OCI-LY7 (cell line): ENCODE data around the gene KIF20A. TPM values are rescaled to one million over a fixed set of nuclear protein-coding genes. Genes with fewer than 3 reads are reported as not detected.
A peak's percentile ranks its signal among the peaks of the same experiment; 100 is the strongest.

ENCODE experiments used
- BruUV-seq: library from RNA; stranded (reverse); fragments of 400-500 nt; replicated peaks from 2 replicates; lab custom pipeline; 2021; lab: Mats Ljungman, UMichigan
- CTCF ChIA-PET: fragments of 300-600 bp; sonication (Branson Sonifier 250); formaldehyde crosslinking; loops from one replicate; lab custom pipeline; 2022; ENCODE audit warnings: antibody characterized with exemption; ENCODE audit not compliant: unreplicated experiment; lab: Charles Lee
- POLR2A ChIA-PET: fragments of 300-600 bp; sonication (Branson Sonifier 250); formaldehyde crosslinking; loops from one replicate; lab custom pipeline; 2022; ENCODE audit warnings: antibody characterized with exemption; lab: Charles Lee
- DNase-seq: peaks from one replicate; pipeline ENCODE4 v3.0.0-alpha.2; 2015; ENCODE audit warnings: low spot score
- H2AFZ ChIP-seq: fragments of 200-600 bp; sonication (generic), shearing (Covaris generic); 2 replicates; pipeline ENCODE4 v1.6.1; 2014; ENCODE audit warnings: mild to moderate bottlenecking, antibody characterized with exemption, low read length, moderate library complexity
- H3K27ac ChIP-seq: fragments of 200-600 bp; sonication (generic); 2 replicates; pipeline ENCODE4 v1.5.1; 2014; ENCODE audit warnings: mixed run types, low read depth, mild to moderate bottlenecking, moderate library complexity, low read length, inconsistent platforms; ENCODE audit not compliant: poor library complexity, severe bottlenecking
- H3K36me3 ChIP-seq: fragments of 200-600 bp; sonication (generic); 2 replicates; pipeline ENCODE4 v1.6.1; 2014; ENCODE audit warnings: mild to moderate bottlenecking, antibody characterized with exemption, low read length, moderate library complexity, mixed read lengths; ENCODE audit not compliant: insufficient read depth
- H3K4me1 ChIP-seq: fragments of 200-600 bp; sonication (generic); 2 replicates; pipeline ENCODE4 v1.5.1; 2014; ENCODE audit warnings: mild to moderate bottlenecking, low read length; ENCODE audit not compliant: insufficient read depth, poor library complexity, severe bottlenecking
- H3K4me2 ChIP-seq: fragments of 200-600 bp; sonication (generic); 2 replicates; pipeline ENCODE4 v1.6.1; 2014; ENCODE audit warnings: mild to moderate bottlenecking, low read length
- H3K4me3 ChIP-seq: fragments of 200-600 bp; sonication (generic); 2 replicates; pipeline ENCODE4 v1.5.1; 2014; ENCODE audit warnings: mild to moderate bottlenecking, low read depth, low read length; ENCODE audit not compliant: poor library complexity, severe bottlenecking
- H3K79me2 ChIP-seq: fragments of 200-600 bp; sonication (generic); 2 replicates; pipeline ENCODE4 v1.6.1; 2016; ENCODE audit warnings: low read depth, mild to moderate bottlenecking, low read length, moderate library complexity, mixed read lengths; ENCODE audit not compliant: insufficient read depth
- H3K9me2 ChIP-seq: fragments of 200-600 bp; sonication (generic); 2 replicates; pipeline ENCODE4 v1.6.1; 2016; ENCODE audit warnings: mild to moderate bottlenecking, low read length, mixed read lengths; ENCODE audit not compliant: insufficient read depth
- H3K9me3 ChIP-seq: fragments of 200-600 bp; sonication (generic); 2 replicates; pipeline ENCODE4 v1.6.1; 2014; ENCODE audit warnings: mild to moderate bottlenecking, mixed run types, low read length, mixed read lengths
- H4K20me1 ChIP-seq: fragments of 200-600 bp; sonication (generic); 2 replicates; pipeline ENCODE4 v1.6.1; 2014; ENCODE audit warnings: mild to moderate bottlenecking, antibody characterized with exemption, low read length, moderate library complexity, mixed read lengths; ENCODE audit not compliant: insufficient read depth
- CTCF ChIP-seq: fragments of 200-600 bp; sonication (generic); conservative IDR thresholded peaks from 2 replicates; pipeline ENCODE4 v1.5.1; 2014; ENCODE audit warnings: mild to moderate bottlenecking, antibody characterized with exemption, low read length, moderate library complexity, mixed read lengths
- EZH2phosphoT487 ChIP-seq: fragments of 200-600 bp; sonication (generic); IDR thresholded peaks from 2 replicates; pipeline ENCODE4 v1.6.1; 2018; ENCODE audit warnings: low read depth, borderline replicate concordance, mild to moderate bottlenecking, mixed run types, antibody characterized with exemption, low read length, moderate library complexity, mixed read lengths
- intact Hi-C: fragments of 100-400 bp; cut with micrococcal nuclease; formaldehyde crosslinking; loops from one replicate; pipeline ENCODE4 v1.10.0; 2022; ENCODE audit not compliant: unreplicated experiment
- total RNA-seq, 2 experiments: library from RNA; depleted of rRNA in 1 of 2; stranded (reverse); fragments of >200 nt in 1 of 2; shearing (Covaris generic) in 1 of 2; gene quantifications; 2 replicates each; pipeline ENCODE4 v1.2.3, GENCODE V29; 2014 to 2022

The KIF20A gene
- total RNA-seq, 2 experiments from 2014 or later, result 63.1 to 65.1 TPM

- ChIA-PET POLR2A (interaction anchor here (0.6 to 2.8 kb wide), 14 partner anchors 9 to 425 kb away, joined by 3 to 13 read pairs (median 4); partner anchors contain the start of gene KDM3B), CTCF (interaction anchor here (0.8 kb wide), 1 partner anchor 174 kb away, joined by 3 read pairs; no protein-coding TSS in a partner anchor)
- BruUV-seq, result TSS peak; percentile 84
- Histone ChIP-seq H3K79me2 (peaks cover 58% of the 10 kb centered on the region), H3K4me3 (peak overlapping the region; percentile 88), H3K9me3 (no peaks in the 10 kb centered on the region), H3K9me2 (no peaks in the 10 kb centered on the region), H4K20me1 (peaks cover 13% of the 10 kb centered on the region; the same call in 1 of the 2 replicates), H3K27ac (peak overlapping the region; percentile 76), H2AFZ (peak overlapping the region; percentile 88), H3K4me1 (peaks cover 17% of the 10 kb centered on the region), H3K36me3 (peaks cover 63% of the 10 kb centered on the region), H3K4me2 (peak overlapping the region; percentile 83)
- DNase-seq, result peak; percentile 49
- intact Hi-C loops, result loop anchor here (1.0 to 5.0 kb wide), 3 partner anchors 35 to 425 kb away; partner anchors contain the start of genes CDC23 and FAM53C
- TF ChIP-seq EZH2phosphoT487 (no peak), CTCF (no peak)
These were observed 884 bp upstream of the KIF20A start for GRCh38 chr5:138177941-138178515.

- TSS peak; percentile 75 for BruUV-seq
These were observed 455 bp downstream of the KIF20A start for GRCh38 chr5:138179277-138179857.

More at GRCh38 chr5:138179277-138179857, 455 bp downstream of the KIF20A start:
- Histone ChIP-seq H4K20me1 (peaks cover 13% of the 10 kb centered on the region; the same call in 1 of the 2 replicates), H3K9me2 (no peaks in the 10 kb centered on the region), H3K4me2 (peak overlapping the region; percentile 78), H3K4me1 (peaks cover 17% of the 10 kb centered on the region), H3K79me2 (peaks cover 58% of the 10 kb centered on the region), H3K36me3 (peaks cover 63% of the 10 kb centered on the region), H2AFZ (peak overlapping the region; percentile 88; the same call in 1 of the 2 replicates), H3K9me3 (no peaks in the 10 kb centered on the region), H3K4me3 (peak overlapping the region; percentile 88), H3K27ac (peak overlapping the region; percentile 76)
- ChIA-PET CTCF (interaction anchor here (0.6 to 1.2 kb wide), 4 partner anchors 175 to 363 kb away, joined by 3 to 10 read pairs (median 3); no protein-coding TSS in a partner anchor), POLR2A (interaction anchor here (0.6 to 2.8 kb wide), 5 partner anchors 8 to 173 kb away, joined by 3 to 13 read pairs (median 8); partner anchors contain the start of genes CDC23 and KDM3B)
- peak; percentile 44 for DNase-seq
- TF ChIP-seq CTCF, result no peak
- TF ChIP-seq EZH2phosphoT487, result no peak
- intact Hi-C loops, result loop anchor here (2.0 to 5.0 kb wide), 2 partner anchors 33 to 158 kb away; partner anchors contain the start of genes CDC23 and FAM53C
